K562 (cell line): Measurements from ENCODE around the gene C1orf174. TPM values are rescaled to one million over a fixed set of nuclear protein-coding genes. Genes with fewer than 3 reads are reported as not detected.

Experiments
- ATAC-seq: fragments of 200-7000 bp; cut with Tn5 transposase; 3 replicates; pipeline ENCODE4 v1.9.1; 2020; ENCODE audit warnings: moderate library complexity
- BruUV-seq: library from RNA; stranded (reverse); fragments of 400-500 nt; replicated peaks from 2 replicates; lab custom pipeline; 2021; lab: Mats Ljungman, UMichigan
- CTCF ChIA-PET: fragments of 300-600 bp; formaldehyde crosslinking; extraction: SDS; loops from one replicate; lab custom pipeline; 2021; ENCODE audit warnings: low intra/inter-chr PET ratio; lab: Yijun Ruan, JAX
- POLR2A ChIA-PET: fragments of 300-600, 350-650 bp; sonication (Branson Sonifier 250); formaldehyde crosslinking; extraction: SDS; loops from one replicate; lab custom pipeline; 2021; ENCODE audit warnings: antibody characterized with exemption, inconsistent platforms; lab: Yijun Ruan, JAX
- DNase-seq, 4 experiments: peaks; one replicate each; pipeline versions ENCODE4 v3.0.0 to v3.0.0-alpha.2; 2011 to 2018; ENCODE audit warnings: low spot score in 3 of 4, mixed read lengths in 3 of 4; ENCODE audit errors: extremely low read depth in 1 of 4
- FAIRE-seq: peaks from 2 replicates; lab custom pipeline; 2011; peaks lifted over from hg19 to GRCh38; lab: Jason Lieb, UNC
- H2AFZ ChIP-seq: 2 replicates; pipeline ENCODE4 v1.6.0; 2011; ENCODE audit warnings: low read depth, low read length, control low read depth, inconsistent platforms
- H3K27ac ChIP-seq: fragments of 200-600 bp; 3 replicates; pipeline ENCODE4 v1.8.0; 2011; ENCODE audit warnings: low read depth, mild to moderate bottlenecking, control low read depth, inconsistent platforms, low read length, moderate library complexity, mixed read lengths; ENCODE audit errors: extremely low read depth
- H3K27me3 ChIP-seq, 2 experiments: fragments of 300-600 bp in 1 of 2; 2 replicates in 1 of 2; 3 replicates in 1 of 2; pipeline versions ENCODE4 v1.6.0 to v1.8.0; 2011; ENCODE audit warnings: inconsistent platforms in 2 of 2, low read length in 2 of 2, mild to moderate bottlenecking in 1 of 2, mixed read lengths in 1 of 2, moderate library complexity in 1 of 2; ENCODE audit not compliant: control insufficient read depth in 2 of 2, insufficient read depth in 2 of 2
- H3K36me3 ChIP-seq: fragments of 300-600 bp; 3 replicates; pipeline ENCODE4 v1.8.0; 2011; ENCODE audit warnings: mild to moderate bottlenecking, low read length, inconsistent platforms; ENCODE audit not compliant: control insufficient read depth, insufficient read depth
- H3K4me1 ChIP-seq, 2 experiments: fragments of 200-600 bp in 1 of 2; replicated peaks in 1 of 2; 2 replicates in 1 of 2; 3 replicates in 1 of 2; pipeline versions ENCODE4 v1.5.1 to v1.8.0; 2011; ENCODE audit warnings: inconsistent platforms in 2 of 2, low read length in 2 of 2, mild to moderate bottlenecking in 1 of 2, mixed read lengths in 1 of 2, moderate library complexity in 1 of 2; ENCODE audit not compliant: control insufficient read depth in 2 of 2, insufficient read depth in 2 of 2
- H3K4me2 ChIP-seq: 2 replicates; pipeline ENCODE4 v1.6.1; 2011; ENCODE audit warnings: low read length, control low read depth, inconsistent platforms, mixed read lengths; ENCODE audit not compliant: insufficient read depth
- H3K4me3 ChIP-seq: fragments of 200-600 bp; sonication (generic), shearing (Covaris generic); 2 replicates; pipeline ENCODE4 v1.5.1; 2016; ENCODE audit warnings: control low read depth, inconsistent platforms
- H3K79me2 ChIP-seq: fragments of 200-600 bp; 3 replicates; pipeline ENCODE4 v1.8.0; 2011; ENCODE audit warnings: low read length, inconsistent platforms; ENCODE audit not compliant: control insufficient read depth, insufficient read depth
- H3K9ac ChIP-seq, 2 experiments: 2 replicates each; pipeline versions ENCODE4 v1.6.0 to v1.6.1; 2011; ENCODE audit warnings: low read depth in 2 of 2, low read length in 2 of 2, control low read depth in 1 of 2, inconsistent platforms in 1 of 2, mild to moderate bottlenecking in 1 of 2, mixed read lengths in 1 of 2; ENCODE audit not compliant: insufficient read depth in 1 of 2
- H3K9me1 ChIP-seq: one replicate; pipeline ENCODE4 v1.6.0; 2011; ENCODE audit warnings: inconsistent platforms, mild to moderate bottlenecking, low read length, moderate library complexity; ENCODE audit not compliant: control insufficient read depth, insufficient read depth
- H3K9me3 ChIP-seq: replicated peaks from 2 replicates; pipeline ENCODE4 v1.5.1; 2011; ENCODE audit warnings: low read depth, low read length, inconsistent platforms; ENCODE audit not compliant: control insufficient read depth, insufficient read depth
- H4K20me1 ChIP-seq: replicated peaks from 2 replicates; pipeline ENCODE4 v1.6.1; 2011; ENCODE audit warnings: low read length, inconsistent platforms, mixed read lengths; ENCODE audit not compliant: control insufficient read depth, insufficient read depth
- CREM ChIP-seq: IDR thresholded peaks from 2 replicates; pipeline ENCODE4 v1.6.1; 2014; ENCODE audit warnings: antibody characterized with exemption, low read depth
- MCM3 ChIP-seq: fragments of 450-650 bp; IDR thresholded peaks from 2 replicates; pipeline ENCODE4 v1.6.1; 2016
- MYC ChIP-seq, 2 experiments: fragments of 250-450 bp in 1 of 2; sonication (Bioruptor Pico) in 1 of 2; IDR thresholded peaks; 2 replicates each; pipeline versions ENCODE4 v1.5.1 to v1.6.1; 2012 to 2021; ENCODE audit warnings: low read depth in 2 of 2, borderline replicate concordance in 1 of 2, improper control_type of control experiment in 1 of 2, low read length in 1 of 2, mild to moderate bottlenecking in 1 of 2, moderate library complexity in 1 of 2
- PTTG1 ChIP-seq: fragments of 450-650 bp; IDR thresholded peaks from 2 replicates; pipeline ENCODE4 v1.6.1; 2016; ENCODE audit warnings: low read depth, mild to moderate bottlenecking, missing genetic modification characterization, missing compliant biosample characterization
- SRSF3 ChIP-seq: fragments of 200-400 bp; formaldehyde crosslinking; IDR thresholded peaks from 2 replicates; pipeline ENCODE4 v1.6.1; 2016; ENCODE audit warnings: mild to moderate bottlenecking, low read length, moderate library complexity; ENCODE audit not compliant: insufficient read depth
- TCFL5 ChIP-seq: fragments of 250-450 bp; sonication (Bioruptor Pico); conservative IDR thresholded peaks from 2 replicates; pipeline ENCODE4 v1.6.1; 2021; ENCODE audit warnings: mild to moderate bottlenecking, moderate library complexity, matching md5 sums
- WGBS: fragments of 100-300 bp; shearing (Covaris generic); methylation state at CpG from one replicate; pipeline ENCODE4 v1.1.6; 2016; ENCODE audit warnings: low coverage, mixed read lengths; ENCODE audit not compliant: insufficient coverage; ENCODE audit errors: missing lambda C conversion rate; 5-methylcytosine and 5-hydroxymethylcytosine counted together
- in situ Hi-C: fragments of 300-500 bp; cut with MboI; formaldehyde crosslinking; loops from 4 replicates; pipeline ENCODE4 v1.15.0; 2018; ENCODE audit warnings: inconsistent platforms, mixed read lengths
- intact Hi-C: fragments of 100-400 bp; cut with micrococcal nuclease; formaldehyde crosslinking; loops from 2 replicates; pipeline ENCODE4 v1.14.2; 2022
- polyA plus RNA-seq, 8 experiments: library from polyadenylated mRNA; depleted of rRNA in 4 of 8; stranded (reverse) in 5 of 8; unstranded in 3 of 8; fragments of >200 nt; fragmentation: Nextera tagmentation in 2 of 8; fragmentation: Illumina TruSeq in 1 of 8; extraction: Ambion mirVana in 2 of 8; extraction: Trizol in 1 of 8; gene quantifications; 2 replicates each; pipeline versions ENCODE4 v1.2.1 to v1.2.3, GENCODE V29; 2011 to 2014; ENCODE audit warnings: inconsistent platforms in 1 of 8, missing spikeins in 1 of 8
- total RNA-seq, 7 experiments: library from RNA; depleted of rRNA in 6 of 7; stranded (reverse); fragments of >200 nt in 6 of 7; fragmentation: Illumina TruSeq in 2 of 7; extraction: Trizol in 2 of 7; gene quantifications; 2 replicates each; pipeline versions ENCODE4 v1.2.1 to v1.2.3, GENCODE V29; 2011 to 2021; ENCODE audit warnings: low replicate concordance in 1 of 7
- TF ChIP-seq, protein P1 (sequence below), 2 experiments: fragments of 450-650 bp; formaldehyde crosslinking in 1 of 2; IDR thresholded peaks; 2 replicates each; pipeline versions ENCODE4 v1.4.0 to v1.6.1; 2014 to 2020; ENCODE audit warnings: mild to moderate bottlenecking in 2 of 2, borderline replicate concordance in 1 of 2, low read depth in 1 of 2

Gene C1orf174
- total and polyA plus RNA-seq, 9 of the 15 experiments (the other 6 are each of a cell fraction or from before 2014, with no cell fraction given): 38.5 to 64.9 (median 45.4) TPM

DNA sequence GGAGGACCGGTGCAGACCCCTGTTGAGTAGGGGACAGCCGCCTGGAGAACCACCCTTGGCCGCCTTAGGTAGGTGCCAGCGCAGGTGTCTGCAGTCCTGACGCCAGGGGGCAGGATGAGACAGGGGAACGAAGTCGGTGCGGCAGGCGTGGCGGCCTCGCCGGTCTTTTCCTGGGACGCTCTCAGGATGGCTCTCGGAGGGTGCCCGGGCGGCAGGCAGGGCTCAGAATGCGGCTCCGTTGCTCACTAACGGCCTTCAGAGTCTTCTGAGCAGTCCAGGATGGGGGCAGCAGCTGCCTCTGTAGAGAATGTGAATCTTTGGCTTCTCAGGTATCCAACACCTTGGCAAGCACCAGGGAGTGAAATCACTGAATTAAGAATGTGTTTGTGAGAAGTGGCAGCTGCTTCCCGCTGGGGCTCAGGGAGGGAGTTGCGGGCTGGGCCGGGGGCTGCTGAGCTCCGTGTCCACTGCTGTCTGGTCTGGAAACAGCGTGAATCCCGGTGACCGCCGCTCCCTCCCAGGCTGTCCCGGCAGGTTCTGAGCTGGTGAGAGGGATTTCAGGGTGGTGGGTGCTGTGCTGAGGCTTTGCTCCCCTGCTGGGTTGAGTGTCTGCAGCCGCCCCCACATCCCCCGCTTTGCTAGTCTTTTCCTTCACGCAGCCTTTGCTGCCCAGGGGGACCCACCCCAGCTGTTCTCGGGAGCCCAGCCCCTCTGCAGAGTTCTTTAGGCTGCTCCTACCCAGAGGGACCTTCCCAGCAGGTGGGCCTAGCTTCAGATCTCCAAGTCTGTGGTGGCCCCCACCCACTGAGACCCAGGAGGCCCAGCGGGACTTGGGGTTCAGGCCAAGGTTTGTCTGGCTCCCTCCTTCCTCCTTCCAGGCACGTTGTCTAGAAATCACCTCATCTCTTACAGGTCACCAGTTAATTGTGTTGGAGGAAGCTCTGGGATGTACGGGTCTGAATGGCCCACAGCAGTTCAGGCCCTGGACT lies 11.1 kb upstream of the C1orf174 start:
- ChIA-PET POLR2A (interaction anchor here (0.7 to 1.4 kb wide), 4 partner anchors 8 to 409 kb away, joined by 3 to 5 read pairs (median 4); no protein-coding TSS in a partner anchor), CTCF (interaction anchor here (0.5 to 1.2 kb wide), 2 partner anchors 126 to 149 kb away, joined by 3 read pairs; no protein-coding TSS in a partner anchor)
- Histone ChIP-seq H3K36me3 (no peaks in the 10 kb centered on the region), H3K4me1 (peaks cover 10 to 64% of the 10 kb centered on the region in 2 experiments; a peak in 3 of 5 replicates), H2AFZ (peak overlapping the region; percentile 5; the same call in 1 of the 2 replicates), H3K79me2 (no peaks in the 10 kb centered on the region), H4K20me1 (peaks cover 22% of the 10 kb centered on the region; the same call in 1 of the 2 replicates), H3K4me3 (no peak overlapping the region), H3K9ac (0 out of 4 replicates have a peak overlapping the region, but pooled peaks of 1 of the 2 experiments have one; percentile 67), H3K9me3 (no peaks in the 10 kb centered on the region), H3K9me1 (no peaks in the 10 kb centered on the region), H3K27ac (no peak overlapping the region), H3K4me2 (no peak overlapping the region), H3K27me3 (peaks cover 13 to 42% of the 10 kb centered on the region in 2 experiments)
- FAIRE-seq: peak; percentile 74
- WGBS: 12% methylated on average over 35 of the region's 35 CpGs
- no TSS peak for BruUV-seq
- intact Hi-C loops: loop anchor here (5.0 to 10.0 kb wide), 2 partner anchors 151 to 1834 kb away; no protein-coding TSS in a partner anchor
- in situ Hi-C loops: no loop called here
- ATAC-seq: peak; percentile 87
- peak; percentile 84 to 85 (median 84) for DNase-seq
- TF ChIP-seq MCM3 (no peak), TCFL5 (no peak), CREM (peak; percentile 29; the same call in 1 of the 2 replicates), MYC (IDR thresholded peaks at IDR 0.05; ENCODE audit: low read depth, low read length) (peak; percentile 59; the same call in 1 of the 2 replicates), MYC (CRISPR knock-in tag; IDR thresholded peaks at IDR 0.05; ENCODE audit: borderline replicate concordance, low read depth) (no peak), SRSF3 (no peak), PTTG1 (tag) (no peak)
- TF ChIP-seq, protein P1, sequence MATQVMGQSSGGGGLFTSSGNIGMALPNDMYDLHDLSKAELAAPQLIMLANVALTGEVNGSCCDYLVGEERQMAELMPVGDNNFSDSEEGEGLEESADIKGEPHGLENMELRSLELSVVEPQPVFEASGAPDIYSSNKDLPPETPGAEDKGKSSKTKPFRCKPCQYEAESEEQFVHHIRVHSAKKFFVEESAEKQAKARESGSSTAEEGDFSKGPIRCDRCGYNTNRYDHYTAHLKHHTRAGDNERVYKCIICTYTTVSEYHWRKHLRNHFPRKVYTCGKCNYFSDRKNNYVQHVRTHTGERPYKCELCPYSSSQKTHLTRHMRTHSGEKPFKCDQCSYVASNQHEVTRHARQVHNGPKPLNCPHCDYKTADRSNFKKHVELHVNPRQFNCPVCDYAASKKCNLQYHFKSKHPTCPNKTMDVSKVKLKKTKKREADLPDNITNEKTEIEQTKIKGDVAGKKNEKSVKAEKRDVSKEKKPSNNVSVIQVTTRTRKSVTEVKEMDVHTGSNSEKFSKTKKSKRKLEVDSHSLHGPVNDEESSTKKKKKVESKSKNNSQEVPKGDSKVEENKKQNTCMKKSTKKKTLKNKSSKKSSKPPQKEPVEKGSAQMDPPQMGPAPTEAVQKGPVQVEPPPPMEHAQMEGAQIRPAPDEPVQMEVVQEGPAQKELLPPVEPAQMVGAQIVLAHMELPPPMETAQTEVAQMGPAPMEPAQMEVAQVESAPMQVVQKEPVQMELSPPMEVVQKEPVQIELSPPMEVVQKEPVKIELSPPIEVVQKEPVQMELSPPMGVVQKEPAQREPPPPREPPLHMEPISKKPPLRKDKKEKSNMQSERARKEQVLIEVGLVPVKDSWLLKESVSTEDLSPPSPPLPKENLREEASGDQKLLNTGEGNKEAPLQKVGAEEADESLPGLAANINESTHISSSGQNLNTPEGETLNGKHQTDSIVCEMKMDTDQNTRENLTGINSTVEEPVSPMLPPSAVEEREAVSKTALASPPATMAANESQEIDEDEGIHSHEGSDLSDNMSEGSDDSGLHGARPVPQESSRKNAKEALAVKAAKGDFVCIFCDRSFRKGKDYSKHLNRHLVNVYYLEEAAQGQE (IDR thresholded peaks at IDR 0.05; ENCODE audit: borderline replicate concordance): peak; percentile 88
- TF ChIP-seq, protein P1 (CRISPR knock-in tag; IDR thresholded peaks at IDR 0.05; ENCODE audit: low read depth): no peak
